ENCODE measurements around the gene LSM2. TPM values are rescaled to one million over a fixed set of nuclear protein-coding genes. Genes with fewer than 3 reads are reported as not detected.

Gene LSM2
- total RNA-seq, 1 donor from 2014 or later: 24.6 TPM

Other genes starting within 250 kb of the LSM2 start
- not detected for gene LTA, start 234.7 kb downstream of the LSM2 start, total RNA-seq
- gene TNF, start 231.4 kb downstream of the LSM2 start, total RNA-seq: 0.51 TPM
- 1.6 TPM for gene LTB, start 224.5 kb downstream of the LSM2 start, total RNA-seq
- gene LST1, start 220.7 kb downstream of the LSM2 start, total RNA-seq: 9.0 TPM
- 0.49 TPM for gene NCR3, start 214.0 kb downstream of the LSM2 start, total RNA-seq
- gene AIF1, start 191.7 kb downstream of the LSM2 start, total RNA-seq: 22.1 TPM
- 82.7 TPM for gene PRRC2A, start 186.3 kb downstream of the LSM2 start, total RNA-seq
- gene BAG6, start 154.3 kb downstream of the LSM2 start, total RNA-seq: 260 TPM
- 0.87 TPM for gene APOM, start 151.1 kb downstream of the LSM2 start, total RNA-seq
- 17.0 TPM for gene C6orf47, start 146.2 kb downstream of the LSM2 start, total RNA-seq
- gene GPANK1, start 142.0 kb downstream of the LSM2 start, total RNA-seq: 17.1 TPM
- gene CSNK2B, start 140.9 kb downstream of the LSM2 start, total RNA-seq: 97.3 TPM
- gene LY6G5B, start 137.0 kb downstream of the LSM2 start, total RNA-seq: 3.9 TPM
- 1.5 TPM for gene LY6G5C, start 125.9 kb downstream of the LSM2 start, total RNA-seq
- 26.9 TPM for gene ABHD16A, start 103.6 kb downstream of the LSM2 start, total RNA-seq
- gene LY6G6F, start 100.1 kb downstream of the LSM2 start, total RNA-seq: not detected
- not detected for gene LY6G6D, start 91.6 kb downstream of the LSM2 start, total RNA-seq
- gene LY6G6C, start 85.2 kb downstream of the LSM2 start, total RNA-seq: not detected
- 0.70 TPM for gene MPIG6B, start 83.6 kb downstream of the LSM2 start, total RNA-seq
- 40.6 TPM for gene DDAH2, start 77.7 kb downstream of the LSM2 start, total RNA-seq
- 102 TPM for gene CLIC1, start 70.4 kb downstream of the LSM2 start, total RNA-seq
- gene MSH5, start 67.0 kb downstream of the LSM2 start, total RNA-seq: 2.0 TPM
- gene SAPCD1, start 44.3 kb downstream of the LSM2 start, total RNA-seq: 0.57 TPM
- 12.1 TPM for gene VWA7, start 29.6 kb downstream of the LSM2 start, total RNA-seq
- gene VARS1, start 11.2 kb downstream of the LSM2 start, total RNA-seq: 29.7 TPM
- gene HSPA1L, start 8.3 kb upstream of the LSM2 start, total RNA-seq: 1.6 TPM
- gene HSPA1A, start 8.6 kb upstream of the LSM2 start, total RNA-seq: 298 TPM
- gene HSPA1B, start 20.8 kb upstream of the LSM2 start, total RNA-seq: 215 TPM
- 25.6 TPM for gene NEU1, start 55.9 kb upstream of the LSM2 start, total RNA-seq
- gene SLC44A4, start 72.0 kb upstream of the LSM2 start, total RNA-seq: not detected
- 16.8 TPM for gene EHMT2, start 90.7 kb upstream of the LSM2 start, total RNA-seq
- 3.2 TPM for gene ZBTB12, start 95.1 kb upstream of the LSM2 start, total RNA-seq
- 8.9 TPM for gene C2, start 120.8 kb upstream of the LSM2 start, total RNA-seq
- 8.8 TPM for gene CFB, start 139.1 kb upstream of the LSM2 start, total RNA-seq
- 41.9 TPM for gene NELFE, start 152.0 kb upstream of the LSM2 start, total RNA-seq
- gene SKIC2, start 152.2 kb upstream of the LSM2 start, total RNA-seq: 30.7 TPM
- gene DXO, start 165.2 kb upstream of the LSM2 start, total RNA-seq: 9.8 TPM
- gene C4A, start 175.1 kb upstream of the LSM2 start, total RNA-seq: 92.1 TPM
- 81.6 TPM for gene C4B, start 207.8 kb upstream of the LSM2 start, total RNA-seq
- gene CYP21A2, start 231.4 kb upstream of the LSM2 start, total RNA-seq: 0.30 TPM

Measured in Right ventricle myocardium inferior (tissue), 1 donor.